ENCODE data around the gene MCF2L2.

Gene MCF2L2

DNA sequence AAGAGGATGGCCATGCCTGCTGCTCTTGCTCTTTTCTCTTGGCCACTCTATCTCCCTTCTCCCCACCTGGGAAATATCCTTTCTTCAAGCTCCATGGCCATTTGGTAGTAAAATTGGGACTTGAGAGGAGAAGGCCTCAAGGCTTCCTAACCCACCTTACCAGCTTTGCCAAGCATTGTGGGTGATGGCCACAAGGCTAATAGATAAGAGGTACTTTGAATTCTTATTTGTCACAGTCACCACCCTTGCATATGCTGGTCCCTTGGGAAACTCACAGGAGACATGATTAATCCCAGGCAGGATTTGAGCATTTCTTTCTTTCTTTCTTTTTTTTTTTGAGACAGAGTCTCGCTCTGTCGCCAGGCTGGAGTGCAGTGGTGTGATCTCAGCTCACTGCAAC lies 138.2 kb downstream of the MCF2L2 start:
- H3K4me2 ChIP-seq: no peak overlapping the region
- H3K27ac ChIP-seq: no peak overlapping the region
- no peak overlapping the region for H3K4me3 ChIP-seq
- peaks cover 0 to 6% (median 0%) of the 10 kb centered on the region in 11 experiments; a peak in 5 of 22 replicates for H3K9me3 ChIP-seq (replicated peaks in 1 of 11)
- H3K4me1 ChIP-seq: peaks cover 9 to 38% (median 17%) of the 10 kb centered on the region in 10 experiments
- no peak for TF ChIP-seq Cebpa-rat (IDR thresholded peaks at IDR 0.05)
- H3K27me3 ChIP-seq: no peaks in the 10 kb centered on the region
- H3K36me3 ChIP-seq: peaks cover 0 to 7% (median 0%) of the 10 kb centered on the region in 11 experiments; a peak in 5 of 22 replicates
- H3K9ac ChIP-seq: no peak overlapping the region
- no peaks in the 10 kb centered on the region for H4K20me1 ChIP-seq

DNA sequence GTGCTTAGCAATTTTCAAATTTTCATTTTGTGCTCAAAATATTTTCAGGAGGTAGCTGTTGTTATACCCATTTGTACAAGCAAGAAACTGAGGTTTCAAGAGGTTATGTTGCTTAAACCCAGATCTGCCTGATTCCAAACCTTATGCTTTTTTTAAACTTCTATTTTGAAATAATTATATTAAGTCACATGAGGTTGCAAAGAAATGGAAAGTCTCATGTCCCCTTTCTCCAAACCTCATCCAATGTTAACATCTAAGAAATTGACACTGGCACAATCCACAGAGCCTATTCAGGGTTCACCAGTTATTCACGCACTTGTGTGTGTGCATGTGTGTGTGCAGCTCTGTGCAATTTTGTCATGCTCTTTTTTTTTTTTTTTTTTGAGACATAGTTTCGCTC lies 140.3 kb downstream of the MCF2L2 start:
- Histone ChIP-seq H4K20me1 (no peaks in the 10 kb centered on the region), H3K27me3 (no peaks in the 10 kb centered on the region), H3K4me1 (peaks cover 10 to 43% (median 20%) of the 10 kb centered on the region in 10 experiments), H3K36me3 (peaks cover 0 to 7% (median 0%) of the 10 kb centered on the region in 11 experiments; a peak in 1 of 22 replicates), H3K9me3 (replicated peaks in 1 of 11) (no peaks in the 10 kb centered on the region), H3K9ac (no peak overlapping the region), H3K4me3 (no peak overlapping the region), H3K27ac (no peak overlapping the region), H3K4me2 (peak overlapping the region in 1 of 11 experiments; percentile 19; a peak in 1 of 22 replicates)
- no peak for TF ChIP-seq Cebpa-rat (IDR thresholded peaks at IDR 0.05)

DNA sequence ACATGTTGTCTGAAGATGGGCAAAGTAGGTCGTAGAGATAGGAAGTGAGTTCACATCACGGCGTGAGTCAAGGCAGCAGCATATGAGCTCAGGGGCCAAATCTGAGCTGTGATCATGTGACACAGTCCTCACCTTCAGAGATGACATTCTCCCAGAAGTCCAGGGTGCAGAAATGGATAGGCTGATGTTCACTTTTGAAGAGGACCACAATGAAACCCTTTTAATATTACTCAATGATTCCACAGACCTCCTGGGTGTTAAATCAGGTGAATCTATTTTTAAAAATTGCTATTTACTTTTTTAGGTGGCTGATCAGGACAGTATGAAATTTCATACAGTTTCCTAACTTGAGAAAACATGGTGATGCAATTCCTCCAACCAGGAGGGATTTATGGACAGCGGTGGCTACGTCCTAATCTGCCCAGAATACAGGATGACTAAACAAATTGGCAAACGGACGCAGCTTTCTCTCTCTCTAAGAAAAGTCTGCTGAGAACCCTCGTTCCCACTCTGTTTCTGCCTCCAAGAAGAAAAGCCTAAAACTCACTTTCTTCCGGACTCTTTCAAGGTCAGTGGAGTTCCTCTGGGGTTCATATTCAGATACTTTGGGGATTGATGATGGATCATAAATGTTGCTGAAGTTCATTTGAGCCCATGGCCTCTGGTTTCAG lies 141.0 kb downstream of the MCF2L2 start:
- peaks cover 0 to 7% (median 0%) of the 10 kb centered on the region in 11 experiments; a peak in 1 of 22 replicates for H3K36me3 ChIP-seq
- peak overlapping the region in 2 of 11 experiments; percentile 9 to 11; a peak in 3 of 22 replicates for H3K4me2 ChIP-seq
- H3K9ac ChIP-seq: no peak overlapping the region
- no peaks in the 10 kb centered on the region for H4K20me1 ChIP-seq
- H3K27me3 ChIP-seq: no peaks in the 10 kb centered on the region
- peaks cover 10 to 43% (median 20%) of the 10 kb centered on the region in 10 experiments for H3K4me1 ChIP-seq
- TF ChIP-seq Cebpa-rat (IDR thresholded peaks at IDR 0.05): no peak
- no peak overlapping the region for H3K4me3 ChIP-seq
- H3K27ac ChIP-seq: peak overlapping the region in 1 of 11 experiments; percentile 66; a peak in 3 of 22 replicates
- no peaks in the 10 kb centered on the region for H3K9me3 ChIP-seq (replicated peaks in 1 of 11)

DNA sequence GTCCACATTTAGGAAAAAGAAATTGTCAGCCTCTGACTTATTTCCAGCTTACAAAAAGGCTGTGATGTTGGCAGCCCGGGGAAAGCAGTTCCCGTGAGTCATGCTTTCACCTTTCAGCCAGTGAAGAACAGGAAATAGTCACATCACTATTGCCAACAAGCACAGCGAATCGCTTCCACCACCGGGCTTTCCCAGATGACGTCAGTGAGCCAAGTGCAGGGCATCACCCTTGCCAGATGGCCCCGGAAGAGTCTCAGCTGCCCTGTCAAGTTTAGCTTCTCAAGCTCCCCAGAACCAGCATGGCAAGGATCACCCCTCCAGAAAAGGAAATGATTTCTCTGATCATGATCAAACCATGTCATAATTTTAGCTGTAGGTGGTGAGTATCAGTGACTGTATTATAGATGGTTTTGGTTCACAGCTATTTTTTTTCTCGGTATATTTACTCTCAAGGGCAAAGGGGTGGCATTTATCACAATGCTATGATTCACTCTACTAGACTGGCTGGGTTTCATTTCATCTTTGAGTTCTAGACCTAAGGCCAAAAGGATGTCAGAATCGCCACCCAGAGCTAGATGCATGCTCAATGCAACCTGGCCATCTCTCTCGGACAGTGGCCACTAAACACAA lies 142.5 kb downstream of the MCF2L2 start:
- Histone ChIP-seq H3K4me1 (peaks cover 10 to 51% (median 23%) of the 10 kb centered on the region in 10 experiments), H3K4me2 (peak overlapping the region; percentile 39 to 79 (median 59)), H3K36me3 (0 out of 22 replicates have a peak, but pooled peaks cover 0 to 1% (median 0%) of the 10 kb centered on the region in 11 experiments), H3K9ac (peak overlapping the region in 7 of 11 experiments; percentile 4 to 61 (median 34); a peak in 11 of 22 replicates), H3K4me3 (no peak overlapping the region; a peak in 1 of 20 replicates), H3K9me3 (replicated peaks in 1 of 11) (no peaks in the 10 kb centered on the region), H3K27me3 (no peaks in the 10 kb centered on the region), H4K20me1 (no peaks in the 10 kb centered on the region), H3K27ac (peak overlapping the region; percentile 8 to 67 (median 52); a peak in 20 of 22 replicates)
- TF ChIP-seq Cebpa-rat (IDR thresholded peaks at IDR 0.05): no peak

DNA sequence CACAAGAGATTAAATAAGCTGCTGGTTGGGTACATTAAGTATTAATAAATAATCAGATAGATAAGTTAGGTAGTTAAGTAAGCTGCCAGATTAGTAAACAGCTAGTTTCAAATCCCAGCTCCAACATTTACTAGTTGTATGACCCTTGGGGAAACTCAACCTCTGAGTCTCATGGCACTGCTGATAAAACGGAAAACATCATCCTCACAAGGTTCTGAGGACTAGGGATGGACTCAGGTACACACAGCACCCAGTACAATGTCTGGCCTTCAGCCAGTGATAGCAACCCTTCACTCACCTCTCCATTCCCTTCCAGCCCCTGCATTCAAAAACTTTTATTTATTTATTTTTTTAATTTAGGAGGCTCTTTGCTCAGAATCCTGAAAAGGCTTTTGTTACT lies 143.1 kb downstream of the MCF2L2 start:
- no peak for TF ChIP-seq Cebpa-rat (IDR thresholded peaks at IDR 0.05)
- Histone ChIP-seq H4K20me1 (no peaks in the 10 kb centered on the region), H3K9ac (peak overlapping the region in 7 of 11 experiments; percentile 4 to 61 (median 34); a peak in 11 of 22 replicates), H3K4me1 (peaks cover 10 to 51% (median 23%) of the 10 kb centered on the region in 10 experiments), H3K27me3 (no peaks in the 10 kb centered on the region), H3K36me3 (no peaks in the 10 kb centered on the region), H3K4me3 (no peak overlapping the region; a peak in 1 of 20 replicates), H3K4me2 (peak overlapping the region; percentile 39 to 79 (median 59)), H3K9me3 (replicated peaks in 1 of 11) (no peaks in the 10 kb centered on the region), H3K27ac (peak overlapping the region; percentile 8 to 67 (median 52); a peak in 20 of 22 replicates)

DNA sequence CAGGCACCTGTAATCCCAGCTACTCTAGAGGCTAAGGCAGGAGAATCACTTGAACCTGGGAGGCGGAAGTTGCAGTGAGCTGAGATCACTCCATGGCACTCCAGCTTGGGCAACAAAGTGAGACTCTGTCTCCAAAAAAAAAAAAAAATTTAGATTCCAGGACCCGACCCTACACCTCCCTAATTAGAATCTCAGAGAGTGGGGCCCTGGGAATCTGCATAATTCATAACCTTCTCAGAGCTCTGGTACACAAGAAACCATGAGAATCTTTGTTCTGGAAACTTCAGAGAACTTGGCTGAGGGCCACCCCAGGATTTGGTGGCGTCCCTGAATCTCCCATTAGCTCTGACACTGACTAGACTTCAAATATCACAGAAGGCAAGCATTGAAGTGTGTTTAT lies 143.8 kb downstream of the MCF2L2 start:
- Histone ChIP-seq H3K4me3 (no peak overlapping the region), H3K4me1 (peaks cover 10 to 53% (median 25%) of the 10 kb centered on the region in 10 experiments), H3K36me3 (no peaks in the 10 kb centered on the region), H3K27ac (peak overlapping the region in 2 of 11 experiments; percentile 63 to 66; a peak in 2 of 22 replicates), H3K9ac (no peak overlapping the region), H3K27me3 (no peaks in the 10 kb centered on the region), H3K9me3 (replicated peaks in 1 of 11) (no peaks in the 10 kb centered on the region), H3K4me2 (peak overlapping the region in 2 of 11 experiments; percentile 76 to 79; a peak in 3 of 22 replicates), H4K20me1 (no peaks in the 10 kb centered on the region)
- TF ChIP-seq Cebpa-rat (IDR thresholded peaks at IDR 0.05): no peak

DNA sequence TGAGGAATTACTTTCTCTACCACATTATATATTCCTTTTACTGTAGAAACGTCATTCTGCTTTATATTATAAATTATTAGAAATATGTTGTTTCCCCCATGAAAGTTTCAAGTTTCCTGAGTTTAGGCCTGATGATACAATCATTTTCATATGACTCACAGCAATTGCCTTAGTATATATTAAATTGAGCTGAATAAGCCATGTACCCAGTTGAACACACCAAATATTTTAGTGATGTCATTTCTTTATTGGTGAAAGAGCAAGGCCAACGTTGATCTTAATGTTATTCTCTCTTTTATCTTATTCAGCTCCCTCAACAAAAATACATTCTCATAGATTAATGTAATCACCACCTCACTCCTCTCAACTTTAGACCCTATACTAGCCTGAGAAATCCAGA lies 144.5 kb downstream of the MCF2L2 start:
- Histone ChIP-seq H3K27ac (no peak overlapping the region), H3K4me3 (no peak overlapping the region), H3K4me2 (no peak overlapping the region), H3K36me3 (no peaks in the 10 kb centered on the region), H4K20me1 (no peaks in the 10 kb centered on the region), H3K4me1 (peaks cover 10 to 57% (median 29%) of the 10 kb centered on the region in 10 experiments), H3K27me3 (no peaks in the 10 kb centered on the region), H3K9ac (no peak overlapping the region), H3K9me3 (replicated peaks in 1 of 11) (no peaks in the 10 kb centered on the region)
- no peak for TF ChIP-seq Cebpa-rat (IDR thresholded peaks at IDR 0.05)

DNA sequence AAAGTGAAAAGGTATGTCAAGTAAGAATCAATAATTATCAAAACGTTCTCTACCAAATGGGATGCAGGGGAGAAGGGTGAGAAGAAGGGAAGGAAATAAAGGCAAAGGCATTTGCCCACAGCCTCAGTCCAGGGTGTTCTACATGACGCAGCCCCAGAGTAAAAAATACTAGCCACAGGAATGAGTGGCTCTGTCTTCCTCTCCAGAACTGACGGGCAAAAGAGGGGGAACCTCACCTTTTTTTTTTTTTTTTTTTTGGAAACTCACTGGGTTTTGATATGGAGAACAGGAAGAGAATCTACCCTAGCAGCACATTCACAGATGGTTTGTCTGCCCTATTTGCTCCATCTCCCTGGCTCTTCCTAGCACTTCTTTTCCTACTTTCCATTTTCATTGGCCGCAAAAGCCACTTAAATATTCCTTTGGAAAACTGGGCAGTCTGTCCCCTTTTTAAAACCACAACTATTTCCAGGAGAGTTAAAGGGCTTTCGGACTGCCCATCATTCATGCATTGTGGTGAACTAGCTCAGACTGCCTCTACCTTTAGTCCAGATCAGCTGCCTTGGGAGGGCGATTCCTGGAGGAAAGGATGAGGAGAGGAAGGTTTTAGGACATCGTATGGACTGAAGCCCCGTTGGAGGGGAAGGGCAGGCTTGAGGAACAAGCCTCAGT lies 147.2 kb downstream of the MCF2L2 start:
- no peak for TF ChIP-seq Cebpa-rat (IDR thresholded peaks at IDR 0.05)
- peaks cover 10 to 37% (median 24%) of the 10 kb centered on the region in 10 experiments for H3K4me1 ChIP-seq

More for the DNA sequence above, 147.2 kb downstream of the MCF2L2 start:
- no peaks in the 10 kb centered on the region for H3K27me3 ChIP-seq
- no peak overlapping the region for H3K4me3 ChIP-seq
- no peaks in the 10 kb centered on the region for H3K9me3 ChIP-seq (replicated peaks in 1 of 11)
- no peaks in the 10 kb centered on the region for H4K20me1 ChIP-seq
- H3K9ac ChIP-seq: no peak overlapping the region; a peak in 1 of 22 replicates
- H3K4me2 ChIP-seq: peak overlapping the region in 3 of 11 experiments; percentile 16 to 20 (median 20); a peak in 2 of 22 replicates
- no peak overlapping the region for H3K27ac ChIP-seq
- H3K36me3 ChIP-seq: no peaks in the 10 kb centered on the region

Measured in BLaER1 treated with 17β-estradiol and CSF1 and Interleukin-3, amounts not matched to agents 10 nM and 100 nM (cell line).